Stimulated activated CD8-positive, alpha-beta memory T cell treated with anti-CD3 and anti-CD28 coated beads, Interleukin-15, amount 100 ng/mL, for 48 hours (primary cell): ENCODE measurements around the gene ALB.

ENCODE experiments used
- DNase-seq, 2 donors: peaks; one replicate each; pipeline ENCODE4 v3.0.0-alpha.2; 2020; ENCODE audit warnings: low read depth in 2 of 2

The ALB gene

GRCh38 chr4:73408181-73408867, 4.2 kb downstream of the ALB start:
- DNase-seq: no peak

GRCh38 chr4:73409012-73409862, 5.2 kb downstream of the ALB start:
- no peak for DNase-seq

- DNase-seq: no peak
Measured at GRCh38 chr4:73409978-73410548, 6.0 kb downstream of the ALB start.

DNA sequence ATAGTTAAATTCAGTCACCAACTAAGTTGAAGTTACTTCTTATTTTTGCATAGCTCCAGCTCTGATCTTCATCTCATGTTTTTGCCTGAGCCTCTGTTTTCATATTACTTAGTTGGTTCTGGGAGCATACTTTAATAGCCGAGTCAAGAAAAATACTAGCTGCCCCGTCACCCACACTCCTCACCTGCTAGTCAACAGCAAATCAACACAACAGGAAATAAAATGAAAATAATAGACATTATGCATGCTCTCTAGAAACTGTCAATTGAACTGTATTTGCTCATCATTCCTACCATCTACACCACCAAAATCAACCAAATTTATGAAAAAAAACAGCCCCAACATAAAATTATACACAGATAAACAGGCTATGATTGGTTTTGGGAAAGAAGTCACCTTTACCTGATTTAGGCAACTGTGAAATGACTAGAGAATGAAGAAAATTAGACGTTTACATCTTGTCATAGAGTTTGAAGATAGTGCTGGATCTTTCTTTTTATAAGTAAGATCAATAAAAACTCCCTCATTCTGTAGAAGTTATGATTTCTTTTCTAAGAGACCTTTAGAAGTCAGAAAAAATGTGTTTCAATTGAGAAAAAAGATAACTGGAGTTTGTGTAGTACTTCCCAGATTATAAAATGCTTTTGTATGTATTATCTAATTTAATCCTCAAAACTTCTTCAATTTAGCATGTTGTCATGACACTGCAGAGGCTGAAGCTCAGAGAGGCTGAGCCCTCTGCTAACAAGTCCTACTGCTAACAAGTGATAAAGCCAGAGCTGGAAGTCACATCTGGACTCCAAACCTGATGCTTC, 7.0 kb downstream of the ALB start:
- DNase-seq: no peak

DNA sequence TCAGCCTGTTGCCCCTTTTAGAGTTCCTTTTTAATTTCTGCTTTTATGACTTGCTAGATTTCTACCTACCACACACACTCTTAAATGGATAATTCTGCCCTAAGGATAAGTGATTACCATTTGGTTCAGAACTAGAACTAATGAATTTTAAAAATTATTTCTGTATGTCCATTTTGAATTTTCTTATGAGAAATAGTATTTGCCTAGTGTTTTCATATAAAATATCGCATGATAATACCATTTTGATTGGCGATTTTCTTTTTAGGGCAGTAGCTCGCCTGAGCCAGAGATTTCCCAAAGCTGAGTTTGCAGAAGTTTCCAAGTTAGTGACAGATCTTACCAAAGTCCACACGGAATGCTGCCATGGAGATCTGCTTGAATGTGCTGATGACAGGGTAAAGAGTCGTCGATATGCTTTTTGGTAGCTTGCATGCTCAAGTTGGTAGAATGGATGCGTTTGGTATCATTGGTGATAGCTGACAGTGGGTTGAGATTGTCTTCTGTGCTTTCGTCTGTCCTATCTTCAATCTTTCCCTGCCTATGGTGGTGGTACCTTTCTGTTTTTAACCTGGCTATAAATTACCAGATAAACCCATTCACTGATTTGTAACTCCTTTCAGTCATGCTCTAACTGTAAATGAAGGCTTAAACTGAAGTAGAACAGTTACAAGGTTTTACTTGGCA, 7.8 kb downstream of the ALB start:
- DNase-seq: no peak

DNA sequence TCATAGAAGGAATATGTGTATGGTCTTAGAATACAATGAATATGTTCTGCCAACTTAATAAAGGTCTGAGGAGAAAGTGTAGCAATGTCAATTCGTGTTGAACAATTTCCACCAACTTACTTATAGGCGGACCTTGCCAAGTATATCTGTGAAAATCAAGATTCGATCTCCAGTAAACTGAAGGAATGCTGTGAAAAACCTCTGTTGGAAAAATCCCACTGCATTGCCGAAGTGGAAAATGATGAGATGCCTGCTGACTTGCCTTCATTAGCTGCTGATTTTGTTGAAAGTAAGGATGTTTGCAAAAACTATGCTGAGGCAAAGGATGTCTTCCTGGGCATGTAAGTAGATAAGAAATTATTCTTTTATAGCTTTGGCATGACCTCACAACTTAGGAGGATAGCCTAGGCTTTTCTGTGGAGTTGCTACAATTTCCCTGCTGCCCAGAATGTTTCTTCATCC, 9.2 kb downstream of the ALB start:
- no peak for DNase-seq

- DNase-seq: no peak
Measured at GRCh38 chr4:73414936-73415271, 10.8 kb downstream of the ALB start.

DNA sequence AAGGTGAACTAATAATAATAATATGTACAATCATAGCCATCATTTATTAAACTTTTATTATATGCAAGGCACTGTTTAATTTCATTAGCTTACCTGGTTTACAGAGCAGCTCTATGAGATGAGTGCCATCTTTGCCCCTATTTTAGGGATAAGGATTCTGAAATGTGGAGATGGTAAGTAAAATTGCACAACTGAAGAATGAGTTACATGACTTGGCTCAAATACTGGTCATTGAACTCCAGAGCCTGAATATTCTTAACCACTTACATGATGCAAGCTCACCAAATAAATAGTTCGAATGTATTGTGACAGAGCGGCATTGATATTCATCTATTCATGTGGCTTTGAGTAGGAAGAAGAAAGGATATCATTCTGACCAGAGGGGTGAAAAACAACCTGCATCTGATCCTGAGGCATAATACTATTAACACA, 11.7 kb downstream of the ALB start:
- no peak for DNase-seq

DNA sequence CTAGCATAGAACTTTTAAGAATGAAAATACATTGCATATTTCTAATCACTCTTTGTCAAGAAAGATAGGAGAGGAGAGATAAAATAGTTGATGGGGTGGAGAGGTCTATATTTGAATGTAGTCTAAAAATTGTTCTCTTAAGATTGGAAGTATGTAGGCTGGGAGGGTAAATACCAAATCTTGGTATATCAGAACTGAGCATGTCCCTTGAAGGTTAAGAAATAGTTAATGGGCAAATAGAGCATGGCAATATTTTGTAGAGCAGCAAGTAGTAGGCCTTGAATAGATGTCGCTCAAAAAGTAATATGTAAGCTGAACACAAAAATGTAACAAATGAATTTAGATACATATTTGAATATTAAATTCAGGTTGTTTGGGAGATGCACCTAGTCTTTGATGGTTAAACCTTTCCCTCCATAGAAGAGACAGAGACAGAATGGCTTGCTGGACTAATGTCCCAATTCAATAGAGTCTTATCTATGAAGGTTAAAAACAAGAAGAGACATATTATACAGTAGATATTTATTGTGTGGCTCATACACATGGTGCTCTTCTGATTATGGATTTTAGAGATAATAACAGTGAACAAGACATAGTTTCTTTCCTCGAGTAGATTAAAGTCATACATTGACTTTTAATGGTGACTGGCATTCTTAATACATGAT, 12.5 kb downstream of the ALB start:
- DNase-seq: no peak

DNA sequence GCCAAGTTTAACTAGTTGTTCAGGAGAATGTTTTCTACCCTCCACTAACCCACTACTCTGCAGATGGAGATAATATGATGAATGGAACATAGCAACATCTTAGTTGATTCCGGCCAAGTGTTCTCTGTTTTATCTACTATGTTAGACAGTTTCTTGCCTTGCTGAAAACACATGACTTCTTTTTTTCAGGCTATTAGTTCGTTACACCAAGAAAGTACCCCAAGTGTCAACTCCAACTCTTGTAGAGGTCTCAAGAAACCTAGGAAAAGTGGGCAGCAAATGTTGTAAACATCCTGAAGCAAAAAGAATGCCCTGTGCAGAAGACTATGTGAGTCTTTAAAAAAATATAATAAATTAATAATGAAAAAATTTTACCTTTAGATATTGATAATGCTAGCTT, 13.3 kb downstream of the ALB start:
- DNase-seq: no peak

- DNase-seq: no peak
Measured at GRCh38 chr4:73417973-73418372, 13.9 kb downstream of the ALB start.

DNA sequence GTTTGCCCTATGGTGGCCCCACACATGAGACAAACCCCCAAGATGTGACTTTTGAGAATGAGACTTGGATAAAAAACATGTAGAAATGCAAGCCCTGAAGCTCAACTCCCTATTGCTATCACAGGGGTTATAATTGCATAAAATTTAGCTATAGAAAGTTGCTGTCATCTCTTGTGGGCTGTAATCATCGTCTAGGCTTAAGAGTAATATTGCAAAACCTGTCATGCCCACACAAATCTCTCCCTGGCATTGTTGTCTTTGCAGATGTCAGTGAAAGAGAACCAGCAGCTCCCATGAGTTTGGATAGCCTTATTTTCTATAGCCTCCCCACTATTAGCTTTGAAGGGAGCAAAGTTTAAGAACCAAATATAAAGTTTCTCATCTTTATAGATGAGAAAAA, 14.6 kb downstream of the ALB start:
- no peak for DNase-seq

DNA sequence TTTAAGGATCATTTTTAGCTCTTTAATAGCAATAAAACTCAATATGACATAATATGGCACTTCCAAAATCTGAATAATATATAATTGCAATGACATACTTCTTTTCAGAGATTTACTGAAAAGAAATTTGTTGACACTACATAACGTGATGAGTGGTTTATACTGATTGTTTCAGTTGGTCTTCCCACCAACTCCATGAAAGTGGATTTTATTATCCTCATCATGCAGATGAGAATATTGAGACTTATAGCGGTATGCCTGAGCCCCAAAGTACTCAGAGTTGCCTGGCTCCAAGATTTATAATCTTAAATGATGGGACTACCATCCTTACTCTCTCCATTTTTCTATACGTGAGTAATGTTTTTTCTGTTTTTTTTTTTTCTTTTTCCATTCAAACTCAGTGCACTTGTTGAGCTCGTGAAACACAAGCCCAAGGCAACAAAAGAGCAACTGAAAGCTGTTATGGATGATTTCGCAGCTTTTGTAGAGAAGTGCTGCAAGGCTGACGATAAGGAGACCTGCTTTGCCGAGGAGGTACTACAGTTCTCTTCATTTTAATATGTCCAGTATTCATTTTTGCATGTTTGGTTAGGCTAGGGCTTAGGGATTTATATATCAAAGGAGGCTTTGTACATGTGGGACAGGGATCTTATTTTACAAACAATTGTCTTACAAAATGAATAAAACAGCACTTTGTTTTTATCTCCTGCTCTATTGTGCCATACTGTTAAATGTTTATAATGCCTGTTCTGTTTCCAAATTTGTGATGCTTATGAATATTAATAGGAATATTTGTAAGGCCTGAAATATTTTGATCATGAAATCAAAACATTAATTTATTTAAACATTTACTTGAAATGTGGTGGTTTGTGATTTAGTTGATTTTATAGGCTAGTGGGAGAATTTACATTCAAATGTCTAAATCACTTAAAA, 15.3 kb downstream of the ALB start:
- DNase-seq: no peak

DNA sequence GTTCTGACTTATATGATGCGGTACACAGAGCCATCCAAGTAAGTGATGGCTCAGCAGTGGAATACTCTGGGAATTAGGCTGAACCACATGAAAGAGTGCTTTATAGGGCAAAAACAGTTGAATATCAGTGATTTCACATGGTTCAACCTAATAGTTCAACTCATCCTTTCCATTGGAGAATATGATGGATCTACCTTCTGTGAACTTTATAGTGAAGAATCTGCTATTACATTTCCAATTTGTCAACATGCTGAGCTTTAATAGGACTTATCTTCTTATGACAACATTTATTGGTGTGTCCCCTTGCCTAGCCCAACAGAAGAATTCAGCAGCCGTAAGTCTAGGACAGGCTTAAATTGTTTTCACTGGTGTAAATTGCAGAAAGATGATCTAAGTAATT, 16.5 kb downstream of the ALB start:
- no peak for DNase-seq

- DNase-seq: no peak
Measured at GRCh38 chr4:73421708-73422457, 17.8 kb downstream of the ALB start.

- DNase-seq: no peak
Measured at GRCh38 chr4:73422458-73422752, 18.3 kb downstream of the ALB start.

DNA sequence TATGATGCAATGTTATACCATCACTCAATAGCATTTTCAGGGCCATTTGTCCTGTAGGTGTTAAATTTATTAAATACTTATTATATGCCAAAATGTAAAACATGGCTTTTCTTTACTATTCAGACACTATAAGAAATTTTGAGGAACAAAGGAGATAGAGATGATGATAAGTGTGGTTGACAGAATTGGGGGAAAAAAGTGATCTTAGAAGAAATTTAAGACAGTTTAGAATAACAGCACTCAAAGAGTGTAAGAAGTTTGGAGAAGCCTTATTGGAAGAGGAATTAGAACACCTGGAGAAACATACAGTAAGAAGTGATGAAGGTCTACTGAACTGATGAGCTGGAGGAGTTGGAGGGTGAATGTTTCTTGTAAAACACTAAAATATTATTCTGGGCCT, 19.1 kb downstream of the ALB start:
- no peak for DNase-seq

DNA sequence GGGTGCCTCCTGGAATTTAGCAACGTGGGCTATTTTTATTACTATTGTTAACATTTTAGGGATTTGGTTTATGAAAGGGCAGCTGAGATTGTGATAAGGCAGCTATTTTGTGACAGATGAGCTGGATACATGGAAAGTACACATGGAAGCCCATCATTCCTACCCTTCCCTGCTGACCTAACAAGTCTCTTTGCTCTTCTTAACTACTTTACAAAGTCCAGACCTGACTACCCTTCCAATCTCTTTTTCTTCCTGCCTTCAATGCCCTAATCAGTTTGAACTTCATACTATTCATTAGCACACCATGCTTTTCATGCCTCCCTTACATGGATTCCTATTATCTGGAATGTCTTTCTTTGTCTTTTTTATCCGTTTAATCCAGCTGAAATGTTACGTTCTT, 22.6 kb downstream of the ALB start:
- no peak for DNase-seq

DNA sequence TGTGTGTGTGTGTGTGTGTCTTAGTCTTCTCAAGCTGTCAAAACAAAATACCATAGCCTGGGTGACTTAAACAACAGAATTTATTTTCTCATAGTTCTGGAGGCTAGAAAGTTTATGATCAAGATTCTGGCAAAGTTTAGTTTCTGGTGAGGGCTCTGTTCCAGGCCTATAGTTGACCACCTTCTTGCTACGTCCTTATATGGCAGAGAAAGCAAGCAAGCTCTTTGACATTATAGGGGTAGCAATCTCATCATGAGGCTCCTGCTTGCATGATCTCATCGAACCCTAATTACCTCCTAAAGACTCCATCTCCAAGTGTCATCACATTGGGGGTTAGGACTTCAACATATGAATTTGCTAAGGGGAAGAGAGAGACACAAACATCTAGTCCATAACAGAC, 25.0 kb downstream of the ALB start:
- no peak for DNase-seq
